Anterior cingulate cortex (tissue), 58 donors: ENCODE results near the gene INSYN2B.

Experiments
- DNase-seq, 58 donors: peaks; one replicate each; lab custom pipeline; 2025; lab: John Stamatoyannopoulos, UW

Gene INSYN2B

DNA sequence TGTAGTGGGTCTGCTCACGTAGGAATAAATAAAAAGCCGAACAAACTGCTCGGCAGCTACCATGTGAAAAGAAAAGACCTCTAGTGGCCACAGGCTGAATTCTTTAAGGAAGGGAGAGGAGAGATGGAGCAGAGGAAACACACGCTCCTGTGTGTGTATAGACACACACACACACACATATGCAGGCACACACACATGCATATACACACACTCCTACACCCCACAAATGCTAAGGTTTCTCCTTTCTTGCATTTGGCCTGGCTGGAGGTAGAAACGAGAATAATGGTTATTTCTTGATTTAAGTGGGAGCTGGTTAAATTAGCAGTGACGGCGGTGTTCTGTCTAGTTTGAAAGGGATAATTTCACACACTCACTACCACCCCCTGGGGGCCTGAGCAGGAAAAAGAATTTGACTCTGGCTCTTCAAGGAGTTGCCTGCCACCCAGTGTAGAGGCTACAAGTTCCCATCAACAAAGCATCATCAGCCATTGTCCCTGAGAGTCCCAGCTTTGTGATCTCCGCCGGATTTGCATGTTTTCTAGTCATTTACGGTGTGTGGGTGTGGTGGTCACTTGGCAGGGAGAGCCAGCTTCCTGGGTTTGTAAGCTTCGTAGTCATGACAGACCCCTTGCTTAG is at the start of gene INSYN2B:
INSYN2B (minus strand) TSS at position 78 of the 636 bp plus-strand sequence. CDS start 96,597 bp downstream, outside the sequence.
- DNase-seq: peak in 56 of 58 donors; percentile 14 to 90 (median 77)

- no peak for DNase-seq
These were observed 47.8 kb upstream of the INSYN2B start for GRCh38 chr5:170028124-170028523.

DNA sequence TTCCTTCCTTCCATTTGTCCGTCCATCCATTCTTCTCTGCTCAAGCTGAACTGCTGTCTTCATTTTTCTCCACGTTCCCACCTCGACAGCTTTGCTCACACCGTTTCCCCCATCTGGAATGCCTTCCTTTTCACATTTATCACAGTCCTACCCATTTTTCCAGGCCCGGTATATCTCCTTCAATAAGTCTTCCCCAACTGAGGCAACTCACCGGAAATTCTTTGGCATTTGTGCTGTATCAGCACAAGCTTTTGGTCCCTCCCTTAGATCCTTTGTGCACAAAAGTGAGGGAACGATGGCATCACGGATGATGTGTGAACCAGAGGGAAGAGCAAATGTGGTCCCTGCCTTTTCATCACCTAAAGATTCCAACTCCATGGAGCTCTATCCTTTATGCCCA is 45.6 kb upstream of the INSYN2B start:
- DNase-seq: no peak

DNA sequence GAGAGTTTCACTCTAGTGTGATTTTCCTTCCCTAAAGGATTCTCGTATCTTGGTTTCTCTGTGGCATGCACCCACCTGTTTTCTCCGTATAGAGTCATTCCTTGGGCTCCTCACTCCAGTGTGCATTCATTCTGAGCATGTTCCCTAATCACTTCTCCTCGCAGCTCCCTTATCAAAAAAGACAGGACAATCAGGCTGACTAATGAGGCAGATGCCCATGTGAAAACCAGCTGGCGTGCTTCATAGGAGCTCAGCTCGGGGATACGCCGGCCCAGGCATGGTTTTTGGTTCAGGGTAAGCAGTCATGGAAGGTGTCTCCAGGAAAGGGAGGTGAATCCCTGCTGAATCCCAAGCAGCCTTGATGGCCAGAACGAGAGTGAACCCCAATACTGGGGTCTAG is 41.2 kb upstream of the INSYN2B start:
- peak in 1 of 58 donors; percentile 1 for DNase-seq

GRCh38 chr5:170020423-170020822 is 40.1 kb upstream of the INSYN2B start:
- DNase-seq: no peak

GRCh38 chr5:170012622-170013021 is 32.3 kb upstream of the INSYN2B start:
- DNase-seq: no peak

DNA sequence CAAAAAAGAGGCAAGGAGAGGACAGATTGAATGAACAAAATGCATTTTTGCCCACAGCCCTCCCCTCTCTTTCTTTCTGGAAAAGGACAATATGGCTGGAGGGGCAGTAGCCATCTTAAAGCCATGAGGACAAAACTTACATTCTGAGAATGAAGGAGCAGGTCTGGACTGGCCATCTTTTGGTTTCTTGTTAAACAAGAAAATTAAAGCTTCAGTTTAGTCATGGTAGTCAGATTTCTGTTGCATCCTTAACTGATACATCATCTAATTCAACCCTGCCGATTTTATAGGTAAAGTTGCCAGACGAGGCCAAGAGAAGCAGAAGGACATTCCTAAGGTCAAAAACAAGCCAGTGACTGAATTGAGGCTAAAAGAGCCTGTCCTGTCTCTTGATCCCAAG is 31.5 kb upstream of the INSYN2B start:
- no peak for DNase-seq

DNA sequence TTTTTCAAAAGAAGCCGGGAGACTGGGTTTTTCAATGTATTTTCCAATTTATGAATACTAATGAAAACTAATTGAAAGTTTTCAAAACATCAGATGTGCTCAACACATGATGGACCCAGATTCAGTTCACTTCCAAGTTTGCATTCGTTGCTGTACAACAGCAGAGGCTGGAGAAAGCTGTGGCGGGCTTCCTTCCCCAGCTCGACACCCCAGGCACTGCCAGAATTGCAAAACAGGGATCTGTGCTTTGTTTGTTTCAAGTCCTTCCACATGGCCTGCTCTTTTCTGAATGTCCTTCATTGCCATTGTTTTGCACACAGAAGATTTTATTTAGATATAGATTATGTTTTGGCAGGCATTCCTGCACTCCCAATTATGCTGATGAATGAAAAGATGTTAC is 30.3 kb upstream of the INSYN2B start:
- DNase-seq: peak in 2 of 58 donors; percentile 4 to 6

DNA sequence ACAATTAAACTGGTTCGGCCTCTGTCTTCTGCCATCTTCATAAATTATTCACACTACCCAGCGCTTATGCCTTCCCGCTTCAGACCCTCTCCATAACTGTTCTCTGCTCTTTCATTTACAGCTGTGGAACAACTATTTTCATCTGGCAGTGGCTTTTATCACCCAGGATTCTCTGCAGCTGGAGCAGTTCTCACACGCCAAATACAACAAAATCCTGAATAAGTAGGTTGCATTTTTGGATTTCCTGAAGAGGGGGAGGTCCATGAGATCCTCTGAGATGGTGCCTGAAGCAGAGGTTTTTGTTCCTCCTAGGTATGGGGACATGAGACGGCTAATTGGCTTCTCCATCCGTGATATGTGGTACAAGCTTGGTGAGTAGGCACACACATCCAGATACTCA is 28.1 kb upstream of the INSYN2B start:
- DNase-seq: no peak

DNA sequence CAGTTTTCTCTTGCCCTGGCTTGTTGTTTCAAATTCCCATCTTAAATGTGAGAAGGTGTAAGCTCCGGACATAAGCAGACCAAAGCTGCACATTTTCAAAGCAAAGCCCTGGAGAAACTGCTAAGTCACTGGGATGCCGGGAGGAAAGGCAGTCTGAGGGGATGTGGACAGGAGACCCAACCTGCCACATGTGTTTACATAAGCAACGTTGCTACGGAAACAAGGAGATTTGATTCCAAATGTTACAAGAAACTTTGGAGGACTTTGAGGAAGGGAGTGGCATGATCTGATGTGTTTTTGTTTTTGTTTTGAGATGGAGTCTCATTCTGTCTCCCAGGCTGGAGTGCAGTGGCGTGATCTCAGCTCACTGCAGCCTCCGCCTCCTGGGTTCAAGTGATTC is 25.7 kb upstream of the INSYN2B start:
- DNase-seq: no peak

- DNase-seq: no peak
These were observed 19.9 kb upstream of the INSYN2B start for GRCh38 chr5:170000155-170000554.

DNA sequence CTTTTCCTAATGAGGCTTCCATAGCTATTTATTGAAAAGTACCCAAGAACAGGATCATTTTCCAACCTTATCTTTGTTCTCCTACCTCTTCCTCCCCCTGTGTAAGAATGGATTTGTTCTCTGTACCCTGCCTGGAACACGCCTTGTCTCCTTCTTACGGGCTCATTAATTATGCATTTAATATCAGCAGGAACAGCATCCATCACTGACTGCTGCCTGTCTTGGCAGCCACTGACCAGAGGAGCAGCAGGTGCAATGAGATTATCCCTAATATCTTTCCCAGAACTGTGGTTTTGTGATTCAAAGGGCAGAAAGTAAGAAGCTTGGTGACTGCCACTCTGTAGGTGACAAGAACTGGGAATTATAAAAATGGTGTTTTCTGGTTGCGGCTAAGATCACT is 19.3 kb upstream of the INSYN2B start:
- no peak for DNase-seq

DNA sequence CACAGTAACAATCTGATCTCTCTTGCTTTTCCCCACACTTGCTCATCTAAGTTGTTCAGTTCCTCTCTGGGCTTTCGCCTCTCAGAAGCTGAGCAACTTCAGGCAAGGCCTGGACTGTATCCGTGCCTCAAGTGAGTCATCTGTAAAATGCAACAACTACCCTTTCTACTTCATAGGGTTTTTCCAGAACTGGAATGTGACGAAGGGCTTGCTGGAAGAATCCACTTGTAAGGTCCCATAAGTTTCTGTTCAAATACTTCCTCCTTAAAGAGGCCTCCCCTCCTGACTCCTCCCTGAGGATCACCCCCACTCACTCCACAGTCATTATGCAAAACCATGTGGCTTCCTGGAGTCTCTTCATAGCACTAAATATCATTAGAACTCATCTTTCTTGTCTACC is 17.5 kb upstream of the INSYN2B start:
- no peak for DNase-seq

- DNase-seq: no peak
These were observed 13.1 kb upstream of the INSYN2B start for GRCh38 chr5:169993485-169993790.

DNA sequence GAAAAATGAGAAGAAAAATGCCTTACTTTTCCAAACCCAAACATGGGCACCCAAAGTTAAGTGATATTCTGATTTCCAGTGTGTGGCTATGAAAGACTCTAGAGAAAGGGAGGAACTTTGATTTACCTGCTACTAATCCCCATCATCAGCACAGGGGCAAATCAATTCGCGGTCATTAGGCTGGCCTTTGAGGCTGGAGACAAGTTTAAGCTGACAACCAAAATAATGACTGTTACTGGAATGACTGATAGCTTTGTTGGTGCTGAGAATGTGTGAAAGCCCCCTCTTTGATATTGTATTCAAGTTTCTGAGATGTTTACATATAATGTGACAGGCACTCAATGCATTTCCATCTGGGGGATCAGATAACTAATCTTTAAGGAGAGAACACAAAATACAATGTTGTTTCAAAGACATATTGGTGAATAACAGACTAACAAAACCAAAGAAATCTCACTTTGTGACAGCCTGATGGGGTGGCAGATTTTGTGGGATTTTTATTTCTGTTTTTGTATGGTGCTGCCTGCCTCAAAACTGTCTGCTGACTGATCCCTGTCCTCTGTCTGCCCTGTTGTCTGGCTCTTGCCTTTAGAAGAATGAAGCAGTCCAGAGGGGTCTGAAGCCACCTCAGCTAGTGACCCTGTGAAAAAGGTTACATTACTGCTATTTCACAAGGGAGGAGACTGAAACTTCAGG is 12.6 kb upstream of the INSYN2B start:
- no peak for DNase-seq

DNA sequence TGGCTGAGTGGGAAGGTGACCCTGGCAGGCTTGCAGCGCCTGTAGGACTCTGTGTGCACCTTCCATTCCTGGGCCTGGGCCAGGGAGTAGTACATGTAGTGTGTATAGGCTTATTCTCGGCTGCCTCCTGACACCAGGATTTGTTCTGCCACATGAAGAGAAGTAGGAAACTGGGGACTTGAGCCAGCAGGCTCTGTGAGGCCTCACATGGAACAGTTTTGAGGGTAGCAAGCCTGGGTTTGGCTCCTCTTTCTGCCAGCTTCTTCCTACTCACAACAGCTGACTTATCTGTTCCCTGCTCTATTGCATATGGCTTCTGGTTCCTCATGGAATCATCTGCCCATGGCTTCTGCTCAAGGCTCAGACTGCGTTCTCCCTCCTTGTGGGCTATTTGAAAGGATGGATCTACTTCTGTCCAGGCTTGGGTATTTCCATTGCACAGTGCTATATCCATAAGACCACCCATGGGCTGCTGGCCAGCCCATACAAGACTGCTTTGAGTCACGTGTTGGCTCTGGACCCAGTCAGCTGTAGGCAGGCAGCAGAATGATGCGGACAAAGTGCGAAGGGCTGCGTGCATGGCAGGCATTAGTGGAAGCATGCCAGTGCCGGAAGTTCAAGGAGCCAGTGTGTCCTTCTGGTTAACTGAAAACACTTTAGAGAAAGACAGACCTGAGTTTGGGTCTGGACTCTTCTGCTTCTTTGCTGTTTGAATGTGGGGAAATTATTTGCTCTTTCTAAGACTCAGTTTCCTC is 11.0 kb upstream of the INSYN2B start:
- DNase-seq: peak in 9 of 58 donors; percentile 3 to 29 (median 10)

GRCh38 chr5:169989365-169989764 is 9.1 kb upstream of the INSYN2B start:
- DNase-seq: no peak

DNA sequence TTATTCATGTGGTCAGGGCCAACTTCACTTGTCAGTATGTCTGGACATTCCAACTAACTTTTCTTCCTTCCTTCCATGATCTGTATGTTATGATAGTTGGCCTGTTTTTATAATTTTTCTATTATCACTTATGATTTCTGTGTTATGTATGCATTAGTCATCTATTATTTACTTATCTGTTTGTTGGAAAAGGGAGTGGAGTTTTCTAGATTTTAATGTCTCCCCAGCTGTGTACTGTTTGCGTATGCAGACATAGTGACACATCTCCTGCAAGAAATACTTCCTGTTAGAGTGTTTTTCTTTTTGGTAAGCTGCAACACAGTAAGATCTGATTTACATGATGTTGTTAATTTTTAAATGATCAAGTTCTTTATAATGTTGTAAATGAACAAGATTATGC is 8.7 kb upstream of the INSYN2B start:
- DNase-seq: no peak

- DNase-seq: no peak
These were observed 7.9 kb upstream of the INSYN2B start for GRCh38 chr5:169988206-169988605.

- DNase-seq: no peak
These were observed 424 bp downstream of the INSYN2B start for GRCh38 chr5:169979871-169980270.

DNA sequence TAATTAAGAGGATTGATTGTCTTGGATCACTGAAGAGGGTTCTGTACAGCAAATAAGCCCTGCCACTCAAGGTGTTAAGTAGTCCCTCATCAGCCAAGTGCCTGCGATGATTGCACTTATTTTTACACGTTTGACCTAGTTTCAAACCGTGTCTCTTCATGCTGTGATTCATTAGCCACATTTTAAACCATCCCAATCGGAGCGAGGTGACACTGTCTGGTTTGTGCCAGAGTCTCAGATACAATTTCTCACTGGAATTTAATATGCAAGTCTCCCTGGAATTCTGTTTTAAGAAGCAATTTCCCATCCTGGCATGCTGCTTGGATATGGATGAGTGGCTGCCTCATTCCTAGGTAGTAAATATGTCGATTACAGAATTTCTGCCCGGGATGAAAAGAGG is 1.6 kb downstream of the INSYN2B start:
- DNase-seq: peak in 2 of 58 donors; percentile 19 to 41
